PC-3 (cell line): ENCODE data around the gene TBK1. TPM values are rescaled to one million over a fixed set of nuclear protein-coding genes. Genes with fewer than 3 reads are reported as not detected.

Experiments used
- ATAC-seq: fragments of 200-7000 bp; cut with Tn5 transposase; 2 replicates; pipeline ENCODE4 v1.9.1; 2020; ENCODE audit warnings: mild to moderate bottlenecking, moderate library complexity
- Bru-seq: library from RNA; stranded (reverse); fragments of 400-500 nt; gene quantifications from one replicate; lab custom pipeline; 2021; lab: Mats Ljungman, UMichigan
- BruChase-seq, 2 experiments: library from RNA; stranded (reverse); fragments of 400-500 nt; gene quantifications; one replicate each; lab custom pipeline; 2021; lab: Mats Ljungman, UMichigan
- BruUV-seq: library from RNA; stranded (reverse); fragments of 400-500 nt; replicated peaks from 2 replicates; lab custom pipeline; 2021; lab: Mats Ljungman, UMichigan
- CTCF ChIA-PET: fragments of 300-600 bp; sonication (Branson Sonifier 250); formaldehyde crosslinking; loops from one replicate; lab custom pipeline; 2022; ENCODE audit warnings: antibody characterized with exemption; lab: Charles Lee
- POLR2A ChIA-PET: fragments of 300-600 bp; sonication (Branson Sonifier 250); formaldehyde crosslinking; loops from one replicate; lab custom pipeline; 2022; ENCODE audit warnings: antibody characterized with exemption; ENCODE audit not compliant: unreplicated experiment; lab: Charles Lee
- DNase-seq: peaks from one replicate; pipeline ENCODE4 v3.0.0-alpha.2; 2015
- H2AFZ ChIP-seq: fragments of 300-600 bp; sonication (generic); 2 replicates; pipeline ENCODE4 v1.6.0; 2016; ENCODE audit warnings: antibody characterized with exemption, low read length
- H3F3A ChIP-seq: fragments of 300-600 bp; sonication (generic); one replicate; pipeline ENCODE4 v1.6.0; 2017; ENCODE audit warnings: antibody characterized with exemption, low read length, control low read depth, mild to moderate bottlenecking; ENCODE audit not compliant: unreplicated experiment
- H3K27ac ChIP-seq: fragments of 300-600 bp; sonication (generic); 2 replicates; pipeline ENCODE4 v1.5.1; 2016; ENCODE audit warnings: mild to moderate bottlenecking, low read length
- H3K27me3 ChIP-seq: fragments of 300-600 bp; sonication (generic); 2 replicates; pipeline ENCODE4 v1.6.1; 2016; ENCODE audit warnings: low read length, mixed read lengths
- H3K36me3 ChIP-seq: fragments of 300-600 bp; sonication (generic); 2 replicates; pipeline ENCODE4 v1.6.1; 2016; ENCODE audit warnings: low read depth, mixed run types, low read length, mixed read lengths
- H3K4me1 ChIP-seq: fragments of 300-600 bp; sonication (generic); 2 replicates; pipeline ENCODE4 v1.5.1; 2016; ENCODE audit warnings: low read length; ENCODE audit not compliant: insufficient read depth
- H3K4me2 ChIP-seq: fragments of 300-600 bp; sonication (generic); 2 replicates; pipeline ENCODE4 v1.6.0; 2016; ENCODE audit warnings: low read length
- H3K4me3 ChIP-seq: fragments of 300-600 bp; sonication (generic); 2 replicates; pipeline ENCODE4 v1.5.1; 2016; ENCODE audit warnings: mild to moderate bottlenecking, low read length, mixed read lengths
- H3K79me2 ChIP-seq: fragments of 300-600 bp; sonication (generic); 2 replicates; pipeline ENCODE4 v1.6.1; 2017; ENCODE audit warnings: low read length, mixed read lengths
- H3K9ac ChIP-seq: fragments of 300-600 bp; sonication (generic); 2 replicates; pipeline ENCODE4 v1.6.0; 2016; ENCODE audit warnings: mild to moderate bottlenecking, low read length
- H3K9me2 ChIP-seq: fragments of 300-600 bp; sonication (generic); replicated peaks from 2 replicates; pipeline ENCODE4 v1.6.1; 2016; ENCODE audit warnings: mixed run types, low read length, mixed read lengths
- H3K9me3 ChIP-seq: fragments of 300-600 bp; sonication (generic); 2 replicates; pipeline ENCODE4 v1.6.1; 2016; ENCODE audit warnings: low read length, mixed read lengths
- H4K20me1 ChIP-seq: fragments of 300-600 bp; sonication (generic); 2 replicates; pipeline ENCODE4 v1.6.1; 2016; ENCODE audit warnings: low read length, mixed read lengths
- CTCF ChIP-seq: fragments of 300-600 bp; sonication (generic); conservative IDR thresholded peaks from 2 replicates; pipeline ENCODE4 v1.5.1; 2017; ENCODE audit warnings: antibody characterized with exemption, low read depth, mild to moderate bottlenecking, low read length
- EZH2 ChIP-seq: fragments of 300-600 bp; sonication (generic); IDR thresholded peaks from one replicate; pipeline ENCODE4 v1.6.1; 2017; ENCODE audit warnings: antibody characterized with exemption, mild to moderate bottlenecking, low read length; ENCODE audit not compliant: unreplicated experiment
- EZH2phosphoT487 ChIP-seq: fragments of 300-600 bp; sonication (generic); IDR thresholded peaks from 2 replicates; pipeline ENCODE4 v1.6.1; 2018; ENCODE audit warnings: mild to moderate bottlenecking, antibody characterized with exemption, low read length, borderline replicate concordance
- intact Hi-C: fragments of 100-400 bp; cut with micrococcal nuclease; formaldehyde crosslinking; loops from 2 replicates; pipeline ENCODE4 v1.9.0; 2023
- long read RNA-seq: library from polyadenylated mRNA; unstranded; transcript quantifications from one replicate; pipeline ENCODE4 v2.0.0, GENCODE V29; 2021; ENCODE audit not compliant: unreplicated experiment
- total RNA-seq: library from RNA; depleted of rRNA; stranded (reverse); fragments of >200 nt; gene quantifications from 2 replicates; pipeline ENCODE4 v1.2.3, GENCODE V29; 2014; rRNA removed

Gene TBK1
- total RNA-seq (23.1 and 23.7 TPM in 2 replicates), Bru-seq, nascent RNA (percentile 85 among the genes with signal in this experiment), BruChase-seq, experiment 1, labeled RNA remaining after a 6-hour chase (percentile 81 among the genes with signal in this experiment), BruChase-seq, experiment 2, labeled RNA remaining after a 2-hour chase (percentile 83 among the genes with signal in this experiment)
- long read RNA-seq, transcript TBK1-201 (21 exons, 3,256 nt): major isoform, 59 of 70 reads
- long read RNA-seq, partial matches to known transcripts: 5 of 70 reads
- long read RNA-seq, other reads (novel, unspliced or antisense): 6 of 70 reads

- ChIA-PET CTCF (no interaction called here), POLR2A (no interaction called here)
- DNase-seq (peak; percentile 90), ATAC-seq (peak; percentile 80)
- BruUV-seq: no TSS peak
- H3K4me3 ChIP-seq: peak within 1 kb of the TSS; percentile 98
- no peaks in the 10 kb centered on the region for H3K9me3 ChIP-seq
- H3K27me3 ChIP-seq: no peaks in the 10 kb centered on the region
- H3K36me3 ChIP-seq: peaks cover 18% of the 10 kb centered on the region
- H4K20me1 ChIP-seq: peaks cover 15% of the 10 kb centered on the region; the same call in 1 of the 2 replicates
- H2AFZ ChIP-seq: peak within 1 kb of the TSS; percentile 92
- H3K9ac ChIP-seq: peak within 1 kb of the TSS; percentile 94
- peak within 1 kb of the TSS; percentile 96 for H3K4me2 ChIP-seq
- no peak for TF ChIP-seq EZH2phosphoT487
- TF ChIP-seq CTCF: no peak
- TF ChIP-seq EZH2: no peak
- intact Hi-C loops: loop anchor here (5.0 kb wide), 1 partner anchor 245 kb away; no protein-coding TSS in a partner anchor
- peaks cover 24% of the 10 kb centered on the region for H3K4me1 ChIP-seq
- H3F3A ChIP-seq: no peaks in the 10 kb centered on the region
- H3K27ac ChIP-seq: peak within 1 kb of the TSS; percentile 94
- no peaks in the 10 kb centered on the region for H3K9me2 ChIP-seq
- peaks cover 48% of the 10 kb centered on the region for H3K79me2 ChIP-seq
Observed at GRCh38 chr12:64451687-64452558, at the start of gene TBK1. Gene TBK1, plus strand, starts transcription at chr12:64452120. Its CDS starts 3,751 bp downstream, at chr12:64455871.

GRCh38 chr12:64402181-64402580, 49.7 kb upstream of the TBK1 start:
- Histone ChIP-seq H3K36me3 (no peaks in the 10 kb centered on the region), H3K79me2 (peaks cover 28% of the 10 kb centered on the region), H3K9me3 (no peaks in the 10 kb centered on the region), H3K4me2 (no peak overlapping the region), H3K27me3 (no peaks in the 10 kb centered on the region), H3K9me2 (no peaks in the 10 kb centered on the region), H3F3A (no peaks in the 10 kb centered on the region), H3K9ac (no peak overlapping the region), H3K4me1 (peaks cover 16% of the 10 kb centered on the region; the same call in 1 of the 2 replicates), H3K4me3 (no peak overlapping the region), H3K27ac (no peak overlapping the region), H2AFZ (no peak overlapping the region), H4K20me1 (no peaks in the 10 kb centered on the region)
- DNase-seq (no peak), ATAC-seq (no peak)
- BruUV-seq: no TSS peak
- ChIA-PET CTCF (no interaction called here), POLR2A (no interaction called here)
- no peak for TF ChIP-seq EZH2phosphoT487
- no peak for TF ChIP-seq EZH2
- no peak for TF ChIP-seq CTCF
- intact Hi-C loops: no loop called here
